ENCODE data around the gene CAMP.

CAMP gene

GRCh38 chr3:48214225-48214624 is 9.1 kb upstream of the CAMP start:
- no peak for TF ChIP-seq CTCF (IDR thresholded peaks at IDR 0.05; ENCODE audit: low read depth, low read length)
- no peak for DNase-seq (ENCODE audit: extremely low read depth, low read depth)

- DNase-seq (ENCODE audit: extremely low read depth, low read depth), result no peak
- TF ChIP-seq CTCF (IDR thresholded peaks at IDR 0.05; ENCODE audit: low read depth, low read length), result no peak
Measured at GRCh38 chr3:48215019-48215418, 8.3 kb upstream of the CAMP start.

GRCh38 chr3:48215466-48215865 is 7.8 kb upstream of the CAMP start:
- no peak for DNase-seq (ENCODE audit: extremely low read depth, low read depth)
- no peak for TF ChIP-seq CTCF (IDR thresholded peaks at IDR 0.05; ENCODE audit: low read depth, low read length)

GRCh38 chr3:48215876-48216275 is 7.4 kb upstream of the CAMP start:
- DNase-seq (ENCODE audit: extremely low read depth, low read depth), result no peak
- TF ChIP-seq CTCF (IDR thresholded peaks at IDR 0.05; ENCODE audit: low read depth, low read length), result no peak

GRCh38 chr3:48217449-48217848 is 5.8 kb upstream of the CAMP start:
- no peak for TF ChIP-seq CTCF (IDR thresholded peaks at IDR 0.05; ENCODE audit: low read depth, low read length)
- DNase-seq (ENCODE audit: extremely low read depth, low read depth), result no peak

- TF ChIP-seq CTCF (IDR thresholded peaks at IDR 0.05; ENCODE audit: low read depth, low read length), result no peak
- DNase-seq (ENCODE audit: extremely low read depth, low read depth), result no peak
Measured at GRCh38 chr3:48218537-48218936, 4.8 kb upstream of the CAMP start.

- no peak for DNase-seq (ENCODE audit: extremely low read depth, low read depth)
Measured at GRCh38 chr3:48219543-48219942, 3.8 kb upstream of the CAMP start.

More at GRCh38 chr3:48219543-48219942, 3.8 kb upstream of the CAMP start:
- TF ChIP-seq CTCF (IDR thresholded peaks at IDR 0.05; ENCODE audit: low read depth, low read length), result no peak
